Myocyte (in vitro differentiated cells): Measurements from ENCODE around the gene MESP2. TPM values are rescaled to one million over a fixed set of nuclear protein-coding genes. Genes with fewer than 3 reads are reported as not detected.
A peak's percentile ranks its signal among the peaks of the same experiment; 100 is the strongest.
"Not testable (repeated sequence)": the region's sequence is repeated elsewhere in the genome, so short reads cannot be mapped to it uniquely, and the experiment has no call there.

ENCODE experiments used
- DNase-seq: peaks from one replicate; pipeline ENCODE4 v3.0.0-alpha.2; 2012; ENCODE audit warnings: low read depth
- total RNA-seq: library from RNA; depleted of rRNA; stranded (reverse); fragments of >200 nt; gene quantifications from 2 replicates; pipeline ENCODE4 v1.2.3, GENCODE V29; 2014

MESP2 gene
- total RNA-seq, 1 donor from 2014 or later, result 0.24 TPM

- no peak for DNase-seq
These were observed 1.7 kb downstream of the MESP2 start for GRCh38 chr15:89777782-89778380.

GRCh38 chr15:89778861-89779260 is 2.7 kb downstream of the MESP2 start:
- no peak for DNase-seq

GRCh38 chr15:89780601-89781000 is 4.5 kb downstream of the MESP2 start:
- DNase-seq, result no peak

- DNase-seq, result no peak
These were observed 4.9 kb downstream of the MESP2 start for GRCh38 chr15:89781055-89781454.

GRCh38 chr15:89781891-89782618 is 5.9 kb downstream of the MESP2 start:
- no peak for DNase-seq

GRCh38 chr15:89782619-89782950 is 6.5 kb downstream of the MESP2 start:
- not testable (repeated sequence) for DNase-seq

- no peak for DNase-seq
These were observed 7.2 kb downstream of the MESP2 start for GRCh38 chr15:89783111-89783860.

GRCh38 chr15:89783861-89784685 is 7.9 kb downstream of the MESP2 start:
- DNase-seq, result no peak

GRCh38 chr15:89784686-89784960 is 8.5 kb downstream of the MESP2 start:
- no peak for DNase-seq

GRCh38 chr15:89785064-89785773 is 9.1 kb downstream of the MESP2 start:
- DNase-seq, result no peak

GRCh38 chr15:89785774-89786140 is 9.6 kb downstream of the MESP2 start:
- no peak for DNase-seq

GRCh38 chr15:89787944-89788343 is 11.8 kb downstream of the MESP2 start:
- no peak for DNase-seq

- DNase-seq, result not testable (repeated sequence)
These were observed 12.5 kb downstream of the MESP2 start for GRCh38 chr15:89788585-89788984.

GRCh38 chr15:89790206-89790605 is 14.1 kb downstream of the MESP2 start:
- no peak for DNase-seq

GRCh38 chr15:89790661-89791060 is 14.5 kb downstream of the MESP2 start:
- no peak for DNase-seq

GRCh38 chr15:89792106-89792805 is 16.1 kb downstream of the MESP2 start:
- DNase-seq, result no peak

- peak; percentile 51 for DNase-seq
These were observed 18.6 kb downstream of the MESP2 start for GRCh38 chr15:89794627-89795241.

GRCh38 chr15:89795996-89796395 is 19.9 kb downstream of the MESP2 start:
- DNase-seq, result no peak

GRCh38 chr15:89797678-89798201 is 21.6 kb downstream of the MESP2 start:
- DNase-seq, result no peak
